ENCODE results near the gene FANCC.

The FANCC gene

GRCh38 chr9:95083086-95083768 is 234.3 kb downstream of the FANCC start:
- Histone ChIP-seq H3K79me1 (ENCODE audit: low read depth, low read length) (peaks cover 3% of the 10 kb centered on the region), H3K4me2 (ENCODE audit: insufficient read depth, low read length, poor library complexity, severe bottlenecking) (no peak overlapping the region), H2AFZ (ENCODE audit: low read length) (no peak overlapping the region), H3K9ac (ENCODE audit: low read depth, low read length, poor library complexity) (peak overlapping the region; percentile 35), H2BK12ac (ENCODE audit: low read length) (peak overlapping the region; percentile 95), H3K9me3 (replicated peaks in 1 of 2; ENCODE audit: control insufficient read depth in 2 of 2, insufficient read depth in 1 of 2, low read depth in 1 of 2, low read length in 2 of 2) (peaks cover 0 to 5% of the 10 kb centered on the region in 2 donors), H2AK5ac (ENCODE audit: low read depth, low read length) (peak overlapping the region; percentile 34), H3K27ac (replicated peaks; ENCODE audit: low read length) (no peak overlapping the region), H4K8ac (ENCODE audit: low read depth, low read length) (no peak overlapping the region), H2BK120ac (ENCODE audit: low read depth, low read length) (no peak overlapping the region), H2BK5ac (ENCODE audit: low read length) (no peak overlapping the region), H3K4ac (ENCODE audit: low read length) (peak overlapping the region; percentile 14), H3K18ac (ENCODE audit: low read length) (peak overlapping the region; percentile 67), H3K4me3 (ENCODE audit: low read length in 2 of 2) (peak overlapping the region in 1 of 2 donors; percentile 69), H3K27me3 (ENCODE audit: control insufficient read depth in 3 of 3, insufficient read depth in 3 of 3, low read depth in 1 of 3, low read length in 3 of 3) (no peaks in the 10 kb centered on the region), H4K91ac (ENCODE audit: low read depth, low read length, poor library complexity) (peak overlapping the region; percentile 59), H3K14ac (ENCODE audit: low read length) (peak overlapping the region; percentile 76), H2BK15ac (ENCODE audit: low read length) (no peak overlapping the region), H3K4me1 (ENCODE audit: control insufficient read depth in 2 of 2, insufficient read depth in 1 of 2, low read depth in 1 of 2, low read length in 2 of 2) (peaks cover 14 to 43% of the 10 kb centered on the region in 2 donors), H3K23ac (ENCODE audit: low read depth, low read length, poor library complexity) (peak overlapping the region; percentile 92), H3K36me3 (replicated peaks in 1 of 2; ENCODE audit: control insufficient read depth in 2 of 2, insufficient read depth in 2 of 2, low read length in 2 of 2) (peaks cover 8 to 66% of the 10 kb centered on the region in 2 donors)
- no CpG with 5 or more reads among the region's 39 CpGs for WGBS, 2 donors (ENCODE audit: extremely low coverage in 2 of 2, insufficient read length in 2 of 2, insufficient replicate concordance in 1 of 2)
- no peak for DNase-seq (ENCODE audit: low spot score)

DNA sequence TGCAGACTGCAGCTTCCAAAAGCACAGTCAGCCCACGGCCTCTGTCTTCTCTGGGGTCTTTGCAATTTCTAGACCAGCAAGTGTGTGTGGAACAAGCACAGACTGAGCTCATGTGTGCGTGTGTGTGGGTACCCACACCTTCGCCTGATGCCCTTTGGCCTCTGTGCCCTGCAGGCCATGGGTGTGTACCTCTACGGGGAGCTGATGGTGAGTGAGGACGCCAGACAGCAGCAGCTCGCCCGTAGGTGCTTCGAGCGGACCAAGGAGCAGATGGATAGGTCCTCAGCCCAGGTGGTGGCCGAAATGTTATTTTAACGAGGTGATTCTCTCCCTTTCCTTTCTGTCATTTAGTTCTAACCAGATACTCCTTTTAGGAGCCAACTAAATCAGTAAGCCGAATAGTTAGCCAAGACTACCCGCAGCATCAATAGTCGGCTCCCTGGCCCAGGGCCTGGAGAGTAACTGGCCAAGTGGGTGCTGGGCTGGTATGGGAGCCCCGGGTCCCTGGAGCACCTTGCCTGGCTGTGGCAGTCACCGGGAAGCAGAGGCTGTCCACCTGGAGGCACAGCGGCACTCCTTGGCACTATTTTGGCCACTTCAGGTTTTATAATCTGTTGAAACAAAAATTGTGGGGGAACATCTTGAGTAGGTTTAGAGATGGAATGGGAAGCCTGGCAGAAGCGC is 235.0 kb downstream of the FANCC start:
- Histone ChIP-seq H3K4me1 (ENCODE audit: control insufficient read depth in 2 of 2, insufficient read depth in 1 of 2, low read depth in 1 of 2, low read length in 2 of 2) (peaks cover 14 to 43% of the 10 kb centered on the region in 2 donors), H3K23ac (ENCODE audit: low read depth, low read length, poor library complexity) (no peak overlapping the region), H3K27me3 (ENCODE audit: control insufficient read depth in 3 of 3, insufficient read depth in 3 of 3, low read depth in 1 of 3, low read length in 3 of 3) (no peaks in the 10 kb centered on the region), H2BK5ac (ENCODE audit: low read length) (no peak overlapping the region), H3K18ac (ENCODE audit: low read length) (peak overlapping the region; percentile 78), H4K8ac (ENCODE audit: low read depth, low read length) (no peak overlapping the region), H2AK5ac (ENCODE audit: low read depth, low read length) (peak overlapping the region; percentile 5), H3K79me1 (ENCODE audit: low read depth, low read length) (peaks cover 3% of the 10 kb centered on the region), H3K27ac (replicated peaks; ENCODE audit: low read length) (no peak overlapping the region), H2BK12ac (ENCODE audit: low read length) (peak overlapping the region; percentile 24), H2BK120ac (ENCODE audit: low read depth, low read length) (no peak overlapping the region), H2AFZ (ENCODE audit: low read length) (no peak overlapping the region), H3K36me3 (replicated peaks in 1 of 2; ENCODE audit: control insufficient read depth in 2 of 2, insufficient read depth in 2 of 2, low read length in 2 of 2) (peaks cover 8 to 64% of the 10 kb centered on the region in 2 donors), H3K4ac (ENCODE audit: low read length) (no peak overlapping the region), H3K9ac (ENCODE audit: low read depth, low read length, poor library complexity) (no peak overlapping the region), H3K4me2 (ENCODE audit: insufficient read depth, low read length, poor library complexity, severe bottlenecking) (no peak overlapping the region), H2BK15ac (ENCODE audit: low read length) (peak overlapping the region; percentile 23), H3K9me3 (replicated peaks in 1 of 2; ENCODE audit: control insufficient read depth in 2 of 2, insufficient read depth in 1 of 2, low read depth in 1 of 2, low read length in 2 of 2) (peaks cover 0 to 5% of the 10 kb centered on the region in 2 donors), H4K91ac (ENCODE audit: low read depth, low read length, poor library complexity) (no peak overlapping the region), H3K4me3 (ENCODE audit: low read length in 2 of 2) (no peak overlapping the region), H3K14ac (ENCODE audit: low read length) (peak overlapping the region; percentile 44)
- no peak for DNase-seq (ENCODE audit: low spot score)
- WGBS, 2 donors (ENCODE audit: extremely low coverage in 2 of 2, insufficient read length in 2 of 2, insufficient replicate concordance in 1 of 2): no CpG with 5 or more reads among the region's 18 CpGs

GRCh38 chr9:95081998-95082397 is 235.5 kb downstream of the FANCC start:
- no peak overlapping the region for H3K4ac ChIP-seq (ENCODE audit: low read length)
- H3K27me3 ChIP-seq (ENCODE audit: control insufficient read depth in 3 of 3, insufficient read depth in 3 of 3, low read depth in 1 of 3, low read length in 3 of 3): no peaks in the 10 kb centered on the region
- H2BK120ac ChIP-seq (ENCODE audit: low read depth, low read length): no peak overlapping the region
- no peak overlapping the region for H3K4me3 ChIP-seq (ENCODE audit: low read length in 2 of 2)
- no CpG with 5 or more reads among the region's 19 CpGs for WGBS, 2 donors (ENCODE audit: extremely low coverage in 2 of 2, insufficient read length in 2 of 2, insufficient replicate concordance in 1 of 2)
- no peak for DNase-seq (ENCODE audit: low spot score)
- H3K9ac ChIP-seq (ENCODE audit: low read depth, low read length, poor library complexity): no peak overlapping the region
- no peak overlapping the region for H2AFZ ChIP-seq (ENCODE audit: low read length)
- H3K4me1 ChIP-seq (ENCODE audit: control insufficient read depth in 2 of 2, insufficient read depth in 1 of 2, low read depth in 1 of 2, low read length in 2 of 2): peaks cover 14 to 43% of the 10 kb centered on the region in 2 donors
- H3K9me3 ChIP-seq (replicated peaks in 1 of 2; ENCODE audit: control insufficient read depth in 2 of 2, insufficient read depth in 1 of 2, low read depth in 1 of 2, low read length in 2 of 2): peaks cover 0 to 5% of the 10 kb centered on the region in 2 donors
- peaks cover 8 to 63% of the 10 kb centered on the region in 2 donors for H3K36me3 ChIP-seq (replicated peaks in 1 of 2; ENCODE audit: control insufficient read depth in 2 of 2, insufficient read depth in 2 of 2, low read length in 2 of 2)
- H3K27ac ChIP-seq (replicated peaks; ENCODE audit: low read length): no peak overlapping the region
- H4K91ac ChIP-seq (ENCODE audit: low read depth, low read length, poor library complexity): no peak overlapping the region
- no peak overlapping the region for H2BK5ac ChIP-seq (ENCODE audit: low read length)
- peak overlapping the region; percentile 78 for H3K18ac ChIP-seq (ENCODE audit: low read length)
- no peak overlapping the region for H3K14ac ChIP-seq (ENCODE audit: low read length)
- H3K79me1 ChIP-seq (ENCODE audit: low read depth, low read length): peaks cover 3% of the 10 kb centered on the region
- H3K23ac ChIP-seq (ENCODE audit: low read depth, low read length, poor library complexity): peak overlapping the region; percentile 26
- H3K4me2 ChIP-seq (ENCODE audit: insufficient read depth, low read length, poor library complexity, severe bottlenecking): no peak overlapping the region
- peak overlapping the region; percentile 23 for H2BK15ac ChIP-seq (ENCODE audit: low read length)
- H2BK12ac ChIP-seq (ENCODE audit: low read length): no peak overlapping the region
- H2AK5ac ChIP-seq (ENCODE audit: low read depth, low read length): peak overlapping the region; percentile 12
- no peak overlapping the region for H4K8ac ChIP-seq (ENCODE audit: low read depth, low read length)

DNA sequence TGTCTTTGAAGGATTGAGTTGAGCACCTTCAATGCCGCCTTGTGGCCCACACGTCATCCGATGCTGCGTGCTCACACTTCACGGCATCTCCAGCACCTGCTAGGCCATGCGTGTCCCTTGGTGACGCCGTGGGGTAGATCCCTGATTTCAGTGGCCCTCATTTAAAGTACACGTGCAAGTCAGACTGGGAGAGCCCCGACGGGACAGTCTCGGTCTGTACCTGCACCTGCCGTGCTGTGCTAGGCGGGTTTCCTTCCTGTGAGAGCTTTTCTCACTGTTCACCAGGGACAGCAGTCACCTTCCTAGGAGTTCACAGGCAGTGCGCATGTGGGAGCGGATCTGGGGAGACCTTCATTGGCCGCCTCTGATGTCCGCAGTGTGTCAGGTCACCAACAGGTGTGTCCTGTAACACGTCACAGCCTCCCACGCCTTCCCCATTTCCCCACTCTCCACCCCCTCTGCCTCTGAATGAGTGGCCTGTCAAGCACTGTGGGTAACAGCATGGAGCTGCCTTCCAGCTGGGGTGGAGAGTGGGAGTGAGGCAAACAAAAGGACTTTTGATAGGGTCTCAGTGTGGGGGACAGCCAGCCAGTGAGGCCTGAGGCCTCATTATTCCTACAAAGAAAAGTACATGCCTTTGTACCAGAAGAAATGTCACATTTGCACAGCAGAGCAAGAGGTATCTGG is 236.4 kb downstream of the FANCC start:
- H3K18ac ChIP-seq (ENCODE audit: low read length): peak overlapping the region; percentile 69
- H3K36me3 ChIP-seq (replicated peaks in 1 of 2; ENCODE audit: control insufficient read depth in 2 of 2, insufficient read depth in 2 of 2, low read length in 2 of 2): peaks cover 8 to 55% of the 10 kb centered on the region in 2 donors
- H3K9me3 ChIP-seq (replicated peaks in 1 of 2; ENCODE audit: control insufficient read depth in 2 of 2, insufficient read depth in 1 of 2, low read depth in 1 of 2, low read length in 2 of 2): peaks cover 0 to 5% of the 10 kb centered on the region in 2 donors
- peaks cover 3% of the 10 kb centered on the region for H3K79me1 ChIP-seq (ENCODE audit: low read depth, low read length)
- H3K27ac ChIP-seq (replicated peaks; ENCODE audit: low read length): peak overlapping the region; percentile 40
- no peak overlapping the region for H2AFZ ChIP-seq (ENCODE audit: low read length)
- peak overlapping the region; percentile 25 for H3K4ac ChIP-seq (ENCODE audit: low read length)
- DNase-seq (ENCODE audit: low spot score): no peak
- H3K4me1 ChIP-seq (ENCODE audit: control insufficient read depth in 2 of 2, insufficient read depth in 1 of 2, low read depth in 1 of 2, low read length in 2 of 2): peaks cover 14 to 40% of the 10 kb centered on the region in 2 donors
- peak overlapping the region; percentile 59 for H2AK5ac ChIP-seq (ENCODE audit: low read depth, low read length)
- no CpG with 5 or more reads among the region's 20 CpGs for WGBS, 2 donors (ENCODE audit: extremely low coverage in 2 of 2, insufficient read length in 2 of 2, insufficient replicate concordance in 1 of 2)
- H4K91ac ChIP-seq (ENCODE audit: low read depth, low read length, poor library complexity): no peak overlapping the region
- no peak overlapping the region for H2BK5ac ChIP-seq (ENCODE audit: low read length)
- no peak overlapping the region for H3K23ac ChIP-seq (ENCODE audit: low read depth, low read length, poor library complexity)
- no peaks in the 10 kb centered on the region for H3K27me3 ChIP-seq (ENCODE audit: control insufficient read depth in 3 of 3, insufficient read depth in 3 of 3, low read depth in 1 of 3, low read length in 3 of 3)
- H3K14ac ChIP-seq (ENCODE audit: low read length): peak overlapping the region; percentile 9
- H4K8ac ChIP-seq (ENCODE audit: low read depth, low read length): no peak overlapping the region
- no peak overlapping the region for H2BK120ac ChIP-seq (ENCODE audit: low read depth, low read length)
- H3K9ac ChIP-seq (ENCODE audit: low read depth, low read length, poor library complexity): peak overlapping the region; percentile 72
- no peak overlapping the region for H2BK12ac ChIP-seq (ENCODE audit: low read length)
- no peak overlapping the region for H3K4me2 ChIP-seq (ENCODE audit: insufficient read depth, low read length, poor library complexity, severe bottlenecking)
- no peak overlapping the region for H3K4me3 ChIP-seq (ENCODE audit: low read length in 2 of 2)
- H2BK15ac ChIP-seq (ENCODE audit: low read length): peak overlapping the region; percentile 34
